Spleen (tissue), 7 donors: ENCODE results near the gene DYNLRB1.

Experiments used
- POLR2AphosphoS5 ChIP-seq, 3 donors: sonication (generic); formaldehyde crosslinking; IDR thresholded peaks; one replicate each; pipeline ENCODE4 v1.5.1; 2017; ENCODE audit warnings: antibody characterized with exemption in 3 of 3
- TF ChIP-seq, protein P1 (sequence below), 11 experiments: fragments of 200-600 bp in 7 of 11; fragments of 450-650 bp in 4 of 11; sonication (generic) in 4 of 11; IDR thresholded peaks in 8 of 11; conservative IDR thresholded peaks in 3 of 11; 1 replicate in 7 of 11; 2 replicates in 4 of 11; pipeline versions ENCODE4 v1.4.0 to v1.8.0; 2016 to 2021; ENCODE audit warnings: antibody characterized with exemption in 11 of 11, inconsistent platforms in 4 of 11, mild to moderate bottlenecking in 1 of 11
- donor health status: DM: no; HTN: no; CAD: no; lungs with moderate emphysema.
- donor health status: DM: no; HTN: no; CAD: no.
- donor health status: DM: no; HTN: no; CAD: no.

DNA sequence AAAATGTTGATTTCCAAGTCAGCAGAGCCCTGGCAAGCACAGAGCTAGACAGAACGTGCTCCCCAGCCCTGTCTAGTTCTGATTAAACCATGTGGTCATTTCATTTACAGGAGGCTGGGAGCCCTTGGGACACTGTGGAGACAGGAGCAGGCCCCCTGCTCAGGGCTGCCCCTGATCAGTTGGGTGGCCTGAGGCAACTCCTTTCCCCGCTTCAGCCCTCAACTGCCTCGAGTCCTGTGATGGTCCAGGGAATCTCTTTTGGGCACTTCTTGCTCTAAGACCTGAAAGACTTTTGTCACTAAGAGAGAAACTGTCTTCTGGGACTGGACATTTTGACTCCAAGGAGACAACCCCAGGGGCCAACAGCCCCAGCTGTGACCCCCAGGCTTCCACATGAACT lies 13.5 kb downstream of the DYNLRB1 start:
- TF ChIP-seq POLR2AphosphoS5 (IDR thresholded peaks at IDR 0.05): no peak
- TF ChIP-seq, protein P1, sequence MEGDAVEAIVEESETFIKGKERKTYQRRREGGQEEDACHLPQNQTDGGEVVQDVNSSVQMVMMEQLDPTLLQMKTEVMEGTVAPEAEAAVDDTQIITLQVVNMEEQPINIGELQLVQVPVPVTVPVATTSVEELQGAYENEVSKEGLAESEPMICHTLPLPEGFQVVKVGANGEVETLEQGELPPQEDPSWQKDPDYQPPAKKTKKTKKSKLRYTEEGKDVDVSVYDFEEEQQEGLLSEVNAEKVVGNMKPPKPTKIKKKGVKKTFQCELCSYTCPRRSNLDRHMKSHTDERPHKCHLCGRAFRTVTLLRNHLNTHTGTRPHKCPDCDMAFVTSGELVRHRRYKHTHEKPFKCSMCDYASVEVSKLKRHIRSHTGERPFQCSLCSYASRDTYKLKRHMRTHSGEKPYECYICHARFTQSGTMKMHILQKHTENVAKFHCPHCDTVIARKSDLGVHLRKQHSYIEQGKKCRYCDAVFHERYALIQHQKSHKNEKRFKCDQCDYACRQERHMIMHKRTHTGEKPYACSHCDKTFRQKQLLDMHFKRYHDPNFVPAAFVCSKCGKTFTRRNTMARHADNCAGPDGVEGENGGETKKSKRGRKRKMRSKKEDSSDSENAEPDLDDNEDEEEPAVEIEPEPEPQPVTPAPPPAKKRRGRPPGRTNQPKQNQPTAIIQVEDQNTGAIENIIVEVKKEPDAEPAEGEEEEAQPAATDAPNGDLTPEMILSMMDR (IDR thresholded peaks at IDR 0.05 in 8 of 11, conservative IDR thresholded peaks at IDR 0.05 in 3 of 11): no peak
